ENCODE measurements around the gene MYO7B.

DNA sequence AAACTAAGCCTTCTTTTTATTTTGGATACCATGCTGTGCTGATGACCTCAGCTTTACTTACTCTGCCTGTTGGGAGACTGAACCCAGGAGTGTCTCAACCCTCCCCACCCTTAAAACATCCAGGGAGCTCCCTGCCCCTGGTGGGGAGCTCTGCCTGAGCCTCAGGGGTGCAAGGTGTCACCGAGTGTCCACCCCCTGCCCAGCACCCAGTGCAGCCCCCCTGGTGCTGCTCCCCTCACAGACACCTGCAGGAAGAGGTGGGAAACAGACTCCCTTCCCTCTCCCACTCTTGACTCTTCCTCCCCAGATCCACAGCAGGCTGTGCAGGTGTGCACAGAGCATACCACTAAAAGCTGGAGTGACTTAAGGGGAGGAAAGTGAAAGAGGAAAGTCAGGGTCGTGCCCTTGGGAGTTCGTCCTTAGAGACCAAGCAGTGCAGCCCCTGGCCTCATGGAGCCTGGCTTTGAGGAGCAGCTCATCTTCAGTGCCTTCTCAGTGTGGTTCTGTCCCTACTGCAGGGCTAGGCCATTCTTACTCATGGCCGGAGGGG, 51.3 kb downstream of the MYO7B start:
- TF ChIP-seq, protein P1, sequence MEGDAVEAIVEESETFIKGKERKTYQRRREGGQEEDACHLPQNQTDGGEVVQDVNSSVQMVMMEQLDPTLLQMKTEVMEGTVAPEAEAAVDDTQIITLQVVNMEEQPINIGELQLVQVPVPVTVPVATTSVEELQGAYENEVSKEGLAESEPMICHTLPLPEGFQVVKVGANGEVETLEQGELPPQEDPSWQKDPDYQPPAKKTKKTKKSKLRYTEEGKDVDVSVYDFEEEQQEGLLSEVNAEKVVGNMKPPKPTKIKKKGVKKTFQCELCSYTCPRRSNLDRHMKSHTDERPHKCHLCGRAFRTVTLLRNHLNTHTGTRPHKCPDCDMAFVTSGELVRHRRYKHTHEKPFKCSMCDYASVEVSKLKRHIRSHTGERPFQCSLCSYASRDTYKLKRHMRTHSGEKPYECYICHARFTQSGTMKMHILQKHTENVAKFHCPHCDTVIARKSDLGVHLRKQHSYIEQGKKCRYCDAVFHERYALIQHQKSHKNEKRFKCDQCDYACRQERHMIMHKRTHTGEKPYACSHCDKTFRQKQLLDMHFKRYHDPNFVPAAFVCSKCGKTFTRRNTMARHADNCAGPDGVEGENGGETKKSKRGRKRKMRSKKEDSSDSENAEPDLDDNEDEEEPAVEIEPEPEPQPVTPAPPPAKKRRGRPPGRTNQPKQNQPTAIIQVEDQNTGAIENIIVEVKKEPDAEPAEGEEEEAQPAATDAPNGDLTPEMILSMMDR (IDR thresholded peaks at IDR 0.05; ENCODE audit: insufficient read depth, low read length), result no peak
- TF ChIP-seq, protein P2, sequence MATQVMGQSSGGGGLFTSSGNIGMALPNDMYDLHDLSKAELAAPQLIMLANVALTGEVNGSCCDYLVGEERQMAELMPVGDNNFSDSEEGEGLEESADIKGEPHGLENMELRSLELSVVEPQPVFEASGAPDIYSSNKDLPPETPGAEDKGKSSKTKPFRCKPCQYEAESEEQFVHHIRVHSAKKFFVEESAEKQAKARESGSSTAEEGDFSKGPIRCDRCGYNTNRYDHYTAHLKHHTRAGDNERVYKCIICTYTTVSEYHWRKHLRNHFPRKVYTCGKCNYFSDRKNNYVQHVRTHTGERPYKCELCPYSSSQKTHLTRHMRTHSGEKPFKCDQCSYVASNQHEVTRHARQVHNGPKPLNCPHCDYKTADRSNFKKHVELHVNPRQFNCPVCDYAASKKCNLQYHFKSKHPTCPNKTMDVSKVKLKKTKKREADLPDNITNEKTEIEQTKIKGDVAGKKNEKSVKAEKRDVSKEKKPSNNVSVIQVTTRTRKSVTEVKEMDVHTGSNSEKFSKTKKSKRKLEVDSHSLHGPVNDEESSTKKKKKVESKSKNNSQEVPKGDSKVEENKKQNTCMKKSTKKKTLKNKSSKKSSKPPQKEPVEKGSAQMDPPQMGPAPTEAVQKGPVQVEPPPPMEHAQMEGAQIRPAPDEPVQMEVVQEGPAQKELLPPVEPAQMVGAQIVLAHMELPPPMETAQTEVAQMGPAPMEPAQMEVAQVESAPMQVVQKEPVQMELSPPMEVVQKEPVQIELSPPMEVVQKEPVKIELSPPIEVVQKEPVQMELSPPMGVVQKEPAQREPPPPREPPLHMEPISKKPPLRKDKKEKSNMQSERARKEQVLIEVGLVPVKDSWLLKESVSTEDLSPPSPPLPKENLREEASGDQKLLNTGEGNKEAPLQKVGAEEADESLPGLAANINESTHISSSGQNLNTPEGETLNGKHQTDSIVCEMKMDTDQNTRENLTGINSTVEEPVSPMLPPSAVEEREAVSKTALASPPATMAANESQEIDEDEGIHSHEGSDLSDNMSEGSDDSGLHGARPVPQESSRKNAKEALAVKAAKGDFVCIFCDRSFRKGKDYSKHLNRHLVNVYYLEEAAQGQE (IDR thresholded peaks at IDR 0.05; ENCODE audit: insufficient replicate concordance, low read depth), result no peak
- TF ChIP-seq GABPA (IDR thresholded peaks at IDR 0.05; ENCODE audit: low read depth) (no peak), POLR2AphosphoS5 (IDR thresholded peaks at IDR 0.05; ENCODE audit: low read depth) (no peak), SPI1 (IDR thresholded peaks at IDR 0.05; ENCODE audit: borderline replicate concordance, low read depth) (no peak)
